DMS 273 treated with DMSO at 0.1 percent for 48 hours (cell line): ENCODE results near the gene AFF3.
"Not testable (repeated sequence)": the region's sequence is repeated elsewhere in the genome, so short reads cannot be mapped to it uniquely, and the experiment has no call there.

ENCODE experiments used
- DNase-seq: peaks from one replicate; lab custom pipeline; 2025; lab: John Stamatoyannopoulos, UW

AFF3 gene

GRCh38 chr2:99786636-99787390 lies 355.6 kb downstream of the AFF3 start:
- no peak for DNase-seq

- DNase-seq, result no peak
Observed at GRCh38 chr2:99784946-99785345, 357.4 kb downstream of the AFF3 start.

- no peak for DNase-seq
Observed at GRCh38 chr2:99784282-99784681, 358.1 kb downstream of the AFF3 start.

GRCh38 chr2:99780276-99780675 lies 362.1 kb downstream of the AFF3 start:
- DNase-seq, result no peak

- DNase-seq, result no peak
Observed at GRCh38 chr2:99779276-99779675, 363.1 kb downstream of the AFF3 start.

GRCh38 chr2:99777656-99778290 lies 364.6 kb downstream of the AFF3 start:
- no peak for DNase-seq

GRCh38 chr2:99776906-99777646 lies 365.3 kb downstream of the AFF3 start:
- DNase-seq, result no peak

- no peak for DNase-seq
Observed at GRCh38 chr2:99776206-99776905, 366.0 kb downstream of the AFF3 start.

GRCh38 chr2:99775585-99775984 lies 366.8 kb downstream of the AFF3 start:
- no peak for DNase-seq

- not testable (repeated sequence) for DNase-seq
Observed at GRCh38 chr2:99773642-99774041, 368.7 kb downstream of the AFF3 start.

GRCh38 chr2:99772591-99773331 lies 369.6 kb downstream of the AFF3 start:
- no peak for DNase-seq

- no peak for DNase-seq
Observed at GRCh38 chr2:99771681-99772333, 370.6 kb downstream of the AFF3 start.

GRCh38 chr2:99770876-99771275 lies 371.5 kb downstream of the AFF3 start:
- DNase-seq, result no peak

- no peak for DNase-seq
Observed at GRCh38 chr2:99765731-99766318, 376.6 kb downstream of the AFF3 start.

- no peak for DNase-seq
Observed at GRCh38 chr2:99763764-99764163, 378.6 kb downstream of the AFF3 start.

GRCh38 chr2:99762714-99763113 lies 379.7 kb downstream of the AFF3 start:
- no peak for DNase-seq

GRCh38 chr2:99757611-99758114 lies 384.7 kb downstream of the AFF3 start:
- DNase-seq, result no peak

- DNase-seq, result no peak
Observed at GRCh38 chr2:99756059-99756458, 386.3 kb downstream of the AFF3 start.

GRCh38 chr2:99754210-99754609 lies 388.2 kb downstream of the AFF3 start:
- DNase-seq, result no peak

GRCh38 chr2:99753505-99753904 lies 388.9 kb downstream of the AFF3 start:
- no peak for DNase-seq

- no peak for DNase-seq
Observed at GRCh38 chr2:99748344-99748743, 394.0 kb downstream of the AFF3 start.
